T47D (cell line): ENCODE measurements around the gene YBX3.
"Not testable (repeated sequence)": the region's sequence is repeated elsewhere in the genome, so short reads cannot be mapped to it uniquely, and the experiment has no call there.

ENCODE experiments used
- DNase-seq, 2 experiments: peaks; one replicate each; pipeline versions ENCODE4 v3.0.0 to v3.0.0-alpha.2; 2011 to 2012; ENCODE audit warnings: low read depth in 1 of 2, low spot score in 1 of 2
- JUND ChIP-seq: IDR thresholded peaks from 2 replicates; pipeline ENCODE4 v1.6.1; 2012; ENCODE audit warnings: low read depth
- in situ Hi-C: cut with HindIII; loops from 2 replicates; pipeline ENCODE4 v1.10.0; 2016; ENCODE audit warnings: low sequenced_read_pairs, low pct_unique_long_range_greater_than_20kb

The YBX3 gene

DNA sequence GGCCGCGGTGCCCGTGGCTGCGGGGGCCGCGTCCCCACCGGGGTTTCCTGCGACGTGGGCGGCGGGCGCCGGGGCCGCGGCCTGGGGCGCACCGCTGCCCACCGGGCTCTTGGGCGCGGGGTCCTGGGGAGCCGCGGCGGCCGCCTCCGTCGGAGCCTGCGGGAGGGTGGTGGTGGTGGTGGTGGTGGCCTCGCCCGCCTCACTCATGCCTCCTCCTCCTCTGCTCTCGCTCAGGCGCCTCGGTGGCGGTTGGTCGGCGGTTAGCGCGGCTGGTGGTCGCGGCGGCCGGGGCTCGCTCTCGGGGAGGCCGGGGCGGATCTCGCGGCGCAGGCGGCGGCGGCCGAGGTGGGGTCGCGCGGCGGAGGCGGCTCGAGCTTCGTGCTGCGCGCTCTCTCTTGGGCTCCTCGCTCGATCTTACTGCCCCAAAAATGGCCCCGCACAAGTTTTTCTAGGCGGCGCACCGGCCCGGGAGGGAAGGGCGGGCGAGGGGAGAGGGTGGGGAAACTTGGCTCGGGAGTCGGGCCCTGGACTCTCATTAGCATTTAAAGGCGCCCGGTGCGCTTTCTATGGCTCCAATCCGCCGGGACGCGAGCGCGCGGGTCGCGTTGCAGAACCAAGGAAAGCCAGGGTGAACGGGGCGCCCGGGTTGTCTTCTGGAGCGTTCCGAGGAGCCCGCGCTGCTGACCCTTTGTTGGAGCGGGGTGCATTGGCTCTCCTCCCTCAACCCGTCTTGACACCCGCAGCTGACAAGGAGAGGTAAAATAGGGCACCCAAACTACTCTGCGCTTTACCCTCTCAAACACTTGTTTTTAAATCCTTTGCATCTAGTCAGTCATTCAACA is at the start of gene YBX3:
Gene YBX3 (minus strand): TSS at position 419 of the 842 bp plus-strand sequence. CDS start 212 bp downstream, at position 207.
- TF ChIP-seq JUND, result no peak
- DNase-seq, result peak; percentile 33 to 80
- in situ Hi-C loops, result no loop called here

DNA sequence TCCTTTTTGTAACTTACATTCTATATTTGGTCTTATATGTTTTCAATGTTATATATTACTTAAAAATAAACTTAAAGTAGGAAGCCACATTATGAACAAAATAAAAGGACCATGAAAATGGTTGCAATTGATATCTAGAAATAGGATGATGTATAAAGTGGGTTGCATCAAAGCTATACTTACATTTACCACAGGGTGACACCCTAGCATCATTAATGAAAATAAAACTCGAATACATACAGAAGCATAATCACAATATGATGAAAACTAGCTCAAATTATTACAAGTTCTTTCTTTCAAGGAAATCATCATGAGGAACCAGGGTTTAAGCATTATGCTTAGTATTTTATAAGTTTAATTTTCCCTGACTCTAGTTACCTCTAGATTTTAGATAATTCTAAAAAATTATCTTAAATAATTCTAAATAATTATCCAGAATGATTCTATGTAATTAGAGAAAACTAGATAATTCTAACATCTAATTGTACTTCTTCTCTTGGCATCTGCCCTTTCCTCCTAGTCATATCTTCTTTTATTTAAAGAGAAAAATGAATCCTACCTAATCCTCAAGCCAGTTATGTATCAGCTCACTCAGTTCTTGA is 48.1 kb upstream of the YBX3 start:
- no peak for TF ChIP-seq JUND
- in situ Hi-C loops, result no loop called here
- peak in 1 of 2 experiments; percentile 26 for DNase-seq

DNA sequence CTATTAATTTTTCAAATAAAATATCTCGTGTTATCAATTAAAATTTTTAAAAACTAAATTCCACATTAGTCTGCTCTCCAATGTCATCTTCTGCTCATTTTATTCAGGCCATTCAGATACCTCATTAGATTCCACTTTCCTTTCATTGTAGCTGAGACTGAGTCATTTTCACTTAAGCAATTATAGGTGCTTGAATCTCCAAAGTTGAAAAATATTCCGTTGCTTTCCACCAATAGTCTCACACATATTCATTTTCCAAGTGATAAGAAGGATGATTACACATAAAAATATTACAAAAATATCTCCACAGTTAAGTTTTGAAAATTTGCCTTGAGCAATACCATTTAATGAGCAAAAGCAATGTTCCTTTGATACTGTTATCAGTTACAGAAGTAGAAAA is 36.5 kb upstream of the YBX3 start:
- no peak for TF ChIP-seq JUND
- DNase-seq, result no peak
- in situ Hi-C loops, result no loop called here

DNA sequence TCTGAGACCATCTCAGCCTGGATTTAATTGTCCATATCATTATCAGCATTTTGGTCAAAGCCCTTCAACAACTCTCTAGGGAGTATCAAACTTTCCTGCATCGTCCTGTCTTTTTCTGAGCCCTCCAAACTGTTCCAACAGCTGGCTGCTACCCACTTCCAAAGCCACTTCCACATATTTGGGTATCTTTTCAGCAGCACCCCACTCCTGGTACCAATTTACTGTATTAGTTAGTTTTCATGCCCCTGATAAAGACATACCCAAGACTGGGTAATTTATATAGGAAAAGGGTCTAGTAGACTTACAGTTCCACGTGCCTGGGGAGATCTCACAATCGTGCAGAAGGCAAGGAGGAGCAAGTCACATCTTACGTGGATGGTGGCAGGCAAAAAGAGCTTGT is 33.1 kb upstream of the YBX3 start:
- no peak for TF ChIP-seq JUND
- DNase-seq, result no peak
- in situ Hi-C loops, result no loop called here

DNA sequence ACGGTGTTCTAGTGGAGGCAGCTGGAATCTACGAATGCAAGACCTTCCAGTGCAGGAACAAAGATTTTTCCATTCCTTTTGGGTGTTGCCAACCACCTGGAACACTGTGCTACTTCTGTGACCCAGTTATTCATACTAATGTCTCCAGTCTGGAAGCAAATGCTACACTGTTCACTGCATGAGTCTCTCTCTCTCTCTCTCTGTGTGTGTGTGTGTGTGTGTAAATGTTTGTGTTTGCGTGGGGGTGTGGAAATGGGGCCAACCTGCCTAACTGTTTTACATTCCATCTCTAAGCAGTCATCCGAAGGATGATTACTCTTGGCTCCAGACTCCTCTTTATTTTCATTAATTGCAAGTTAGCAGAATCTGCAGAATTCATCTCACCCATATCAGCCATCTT is 29.9 kb upstream of the YBX3 start:
- in situ Hi-C loops, result no loop called here
- no peak for TF ChIP-seq JUND

DNA sequence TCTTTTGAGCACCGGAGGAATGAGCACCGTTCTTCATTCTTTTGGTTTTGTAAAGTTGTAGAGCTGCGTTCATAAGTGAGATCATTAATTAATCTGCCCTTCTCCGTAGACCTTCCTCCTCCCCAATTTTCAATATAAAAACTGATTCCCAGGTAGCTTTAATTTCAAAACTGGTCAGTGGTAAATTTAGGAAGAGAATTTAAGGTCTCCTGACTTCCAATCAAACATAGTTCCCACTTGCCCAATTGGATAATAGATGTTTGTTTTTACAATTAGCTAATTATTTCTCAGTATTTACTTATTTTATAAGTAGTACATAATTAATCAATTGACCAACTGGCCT is 27.2 kb upstream of the YBX3 start:
- no peak for DNase-seq
- no peak for TF ChIP-seq JUND
- in situ Hi-C loops, result no loop called here

More for the DNA sequence above, 29.9 kb upstream of the YBX3 start:
- DNase-seq, result peak in 1 of 2 experiments; percentile 42

GRCh38 chr12:10749700-10750384 is 26.7 kb upstream of the YBX3 start:
- in situ Hi-C loops, result no loop called here
- no peak for TF ChIP-seq JUND
- peak; percentile 9 to 77 for DNase-seq

GRCh38 chr12:10747730-10748129 is 24.6 kb upstream of the YBX3 start:
- in situ Hi-C loops, result no loop called here
- TF ChIP-seq JUND, result no peak
- DNase-seq, result no peak

GRCh38 chr12:10743420-10743819 is 20.3 kb upstream of the YBX3 start:
- DNase-seq, in situ Hi-C loops: not testable (repeated sequence)

GRCh38 chr12:10741845-10742244 is 18.7 kb upstream of the YBX3 start:
- no peak for TF ChIP-seq JUND
- in situ Hi-C loops, result no loop called here
- DNase-seq, result no peak

GRCh38 chr12:10740182-10740581 is 17.1 kb upstream of the YBX3 start:
- in situ Hi-C loops, result no loop called here
- no peak for TF ChIP-seq JUND
- DNase-seq, result no peak

GRCh38 chr12:10739157-10740118 is 16.3 kb upstream of the YBX3 start:
- DNase-seq, result no peak
- in situ Hi-C loops, result no loop called here
- TF ChIP-seq JUND, result no peak

DNA sequence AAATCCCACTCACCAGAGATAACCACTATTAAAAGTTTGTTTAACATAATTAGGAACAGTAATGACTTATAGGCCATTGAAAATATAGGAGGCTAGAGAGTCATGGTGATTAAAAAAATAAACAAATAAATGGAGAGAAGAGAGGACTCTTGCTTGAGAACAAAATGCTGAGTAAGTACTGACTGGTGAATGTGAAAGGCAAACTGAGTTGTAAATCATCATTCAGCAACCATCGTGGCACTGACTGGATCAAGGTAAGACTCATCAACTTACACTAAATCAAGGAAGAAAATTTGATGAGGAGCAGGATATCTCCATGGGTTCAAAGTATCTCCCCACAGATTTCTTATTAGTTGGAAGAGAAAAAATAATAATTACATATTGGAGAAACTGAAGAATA is 14.1 kb upstream of the YBX3 start:
- in situ Hi-C loops, result no loop called here
- no peak for DNase-seq
- no peak for TF ChIP-seq JUND
